WTC11 (cell line): ENCODE results near the gene SLC2A1. TPM values are rescaled to one million over a fixed set of nuclear protein-coding genes. Genes with fewer than 3 reads are reported as not detected.
A peak's percentile ranks its signal among the peaks of the same experiment; 100 is the strongest.

Source experiments
- AFF4 ChIP-seq: sonication (generic); formaldehyde crosslinking; IDR thresholded peaks from 2 replicates; pipeline ENCODE4 v1.8.1; 2023; ENCODE audit warnings: mild to moderate bottlenecking, missing genetic modification reagents, borderline replicate concordance
- ARID4B ChIP-seq: sonication (generic); formaldehyde crosslinking; IDR thresholded peaks from 2 replicates; pipeline ENCODE4 v1.8.0; 2023; ENCODE audit warnings: missing genetic modification reagents, mild to moderate bottlenecking, borderline replicate concordance
- ATF1 ChIP-seq: sonication (generic); formaldehyde crosslinking; IDR thresholded peaks from 2 replicates; pipeline ENCODE4 v1.8.1; 2023; ENCODE audit warnings: mild to moderate bottlenecking, moderate library complexity, missing genetic modification reagents
- ATF3 ChIP-seq: sonication (generic); formaldehyde crosslinking; conservative IDR thresholded peaks from 2 replicates; pipeline ENCODE4 v1.8.1; 2022; ENCODE audit warnings: mild to moderate bottlenecking, missing genetic modification reagents
- CBFB ChIP-seq: sonication (generic); formaldehyde crosslinking; IDR thresholded peaks from 2 replicates; pipeline ENCODE4 v1.8.1; 2022; ENCODE audit warnings: mild to moderate bottlenecking, low read depth, missing genetic modification reagents
- CDX4 ChIP-seq: fragments of 250-450 bp; sonication (Bioruptor Pico); IDR thresholded peaks from 2 replicates; pipeline ENCODE4 v1.9.0; 2021; ENCODE audit warnings: moderate library complexity, mild to moderate bottlenecking, inconsistent platforms, borderline replicate concordance
- EMX1 ChIP-seq: fragments of 250-450 bp; sonication (Bioruptor Pico); IDR thresholded peaks from 2 replicates; pipeline ENCODE4 v1.8.0; 2021; ENCODE audit warnings: mild to moderate bottlenecking
- FOXK1 ChIP-seq: sonication (generic); formaldehyde crosslinking; IDR thresholded peaks from 2 replicates; pipeline ENCODE4 v1.8.0; 2022; ENCODE audit warnings: mild to moderate bottlenecking, moderate library complexity, missing genetic modification reagents
- GTF2I ChIP-seq: fragments of 250-450 bp; sonication (Bioruptor Pico); conservative IDR thresholded peaks from 2 replicates; pipeline ENCODE4 v1.4.0; 2021; ENCODE audit warnings: mild to moderate bottlenecking
- HMGXB4 ChIP-seq: sonication (generic); formaldehyde crosslinking; IDR thresholded peaks from 2 replicates; pipeline ENCODE4 v1.8.1; 2023; ENCODE audit warnings: mild to moderate bottlenecking, moderate library complexity, missing genetic modification reagents
- IRF2 ChIP-seq: sonication (generic); formaldehyde crosslinking; IDR thresholded peaks from 2 replicates; pipeline ENCODE4 v1.8.0; 2022; ENCODE audit warnings: low read depth, missing genetic modification reagents, borderline replicate concordance
- MLX ChIP-seq: sonication (generic); formaldehyde crosslinking; IDR thresholded peaks from 2 replicates; pipeline ENCODE4 v1.8.1; 2023; ENCODE audit warnings: mild to moderate bottlenecking, missing genetic modification reagents, moderate library complexity
- NFYB ChIP-seq: sonication (generic); formaldehyde crosslinking; conservative IDR thresholded peaks from 2 replicates; pipeline ENCODE4 v1.8.0; 2022; ENCODE audit warnings: low read depth, missing genetic modification reagents
- OVOL2 ChIP-seq: fragments of 250-450 bp; sonication (Bioruptor Pico); IDR thresholded peaks from 2 replicates; pipeline ENCODE4 v1.9.0; 2021; ENCODE audit warnings: mild to moderate bottlenecking, borderline replicate concordance
- PRDM15 ChIP-seq: sonication (generic); formaldehyde crosslinking; IDR thresholded peaks from 2 replicates; pipeline ENCODE4 v1.8.0; 2022; ENCODE audit warnings: missing genetic modification reagents
- SMAD3 ChIP-seq: sonication (generic); formaldehyde crosslinking; IDR thresholded peaks from 2 replicates; pipeline ENCODE4 v1.8.0; 2022; ENCODE audit warnings: missing genetic modification reagents, mild to moderate bottlenecking, borderline replicate concordance
- SOX15 ChIP-seq: fragments of 250-450 bp; sonication (Bioruptor Pico); IDR thresholded peaks from 2 replicates; pipeline ENCODE4 v1.9.0; 2021; ENCODE audit warnings: mild to moderate bottlenecking
- TCF7 ChIP-seq: sonication (generic); formaldehyde crosslinking; IDR thresholded peaks from 2 replicates; pipeline ENCODE4 v1.8.0; 2022; ENCODE audit warnings: mild to moderate bottlenecking, low read depth, missing genetic modification reagents, moderate library complexity
- ZMAT4 ChIP-seq: fragments of 250-450 bp; sonication (Bioruptor Pico); IDR thresholded peaks from 2 replicates; pipeline ENCODE4 v1.9.0; 2021; ENCODE audit warnings: mild to moderate bottlenecking
- ZNF263 ChIP-seq: sonication (generic); formaldehyde crosslinking; IDR thresholded peaks from 2 replicates; pipeline ENCODE4 v1.8.1; 2022; ENCODE audit warnings: low read depth, mild to moderate bottlenecking, moderate library complexity, missing genetic modification reagents
- ZNF317 ChIP-seq: sonication (generic); formaldehyde crosslinking; IDR thresholded peaks from 2 replicates; pipeline ENCODE4 v1.8.1; 2023; ENCODE audit warnings: low read depth, mild to moderate bottlenecking, moderate library complexity, missing genetic modification reagents, borderline replicate concordance
- total RNA-seq: library from RNA; stranded (reverse); gene quantifications from 3 replicates; pipeline ENCODE4 v1.2.3, GENCODE V29; 2021

Gene SLC2A1
- total RNA-seq, 1 experiment from 2014 or later = 215 TPM

GRCh38 chr1:42958488-42959319 lies at the start of gene SLC2A1 (continued):
- TF ChIP-seq CBFB (CRISPR knock-in tag) = no peak
- peak; percentile 25; the same call in 1 of the 2 replicates for TF ChIP-seq ARID4B
- TF ChIP-seq MLX (CRISPR knock-in tag) = no peak
- no peak; the same call in 1 of the 2 replicates for TF ChIP-seq ZNF317 (CRISPR knock-in tag)
- TF ChIP-seq ZNF263 (CRISPR knock-in tag) = no peak
- no peak for TF ChIP-seq NFYB (CRISPR knock-in tag)
- TF ChIP-seq TCF7 (CRISPR knock-in tag) = peak; percentile 61; the same call in 1 of the 2 replicates
- TF ChIP-seq SMAD3 = 0 out of 2 replicates have a peak, but pooled peaks have one; percentile 58
- no peak for TF ChIP-seq ZMAT4 (CRISPR knock-in tag)
- TF ChIP-seq AFF4 (CRISPR knock-in tag) = no peak; the same call in 1 of the 2 replicates
- no peak for TF ChIP-seq OVOL2 (CRISPR knock-in tag)
- no peak for TF ChIP-seq IRF2 (CRISPR knock-in tag)
- TF ChIP-seq EMX1 (CRISPR knock-in tag) = no peak
- no peak for TF ChIP-seq HMGXB4 (CRISPR knock-in tag)
- no peak for TF ChIP-seq CDX4 (CRISPR knock-in tag)
- peak; percentile 97 for TF ChIP-seq PRDM15
- TF ChIP-seq FOXK1 (CRISPR knock-in tag) = peak; percentile 71
- peak; percentile 97 for TF ChIP-seq GTF2I
- 0 out of 2 replicates have a peak, but pooled peaks have one; percentile 27 for TF ChIP-seq ATF1 (CRISPR knock-in tag)
- no peak for TF ChIP-seq ATF3 (CRISPR knock-in tag)
- TF ChIP-seq SOX15 (CRISPR knock-in tag) = no peak
